Measurements from ENCODE around the gene TLDC2. TPM values are rescaled to one million over a fixed set of nuclear protein-coding genes. Genes with fewer than 3 reads are reported as not detected.

The TLDC2 gene
- polyA plus RNA-seq, 1 donor from 2014 or later = not detected

GRCh38 chr20:36848677-36849076 lies 27.3 kb upstream of the TLDC2 start:
- no peaks in the 10 kb centered on the region for H3K36me3 ChIP-seq (ENCODE audit: insufficient read depth, low read length)
- H3F3A ChIP-seq (ENCODE audit: insufficient read depth, low read length, poor library complexity, severe bottlenecking) = no peaks in the 10 kb centered on the region
- TF ChIP-seq EP300 (conservative IDR thresholded peaks at IDR 0.05; ENCODE audit: poor library complexity, severe bottlenecking) (no peak), MXI1 (conservative IDR thresholded peaks at IDR 0.05; ENCODE audit: poor library complexity, severe bottlenecking) (no peak)
- H3K27me3 ChIP-seq (ENCODE audit: insufficient read depth, low read depth, low read length) = no peaks in the 10 kb centered on the region
- peaks cover 4% of the 10 kb centered on the region for H3K9me3 ChIP-seq (ENCODE audit: low read length)
- H3K4me3 ChIP-seq (ENCODE audit: low read length) = no peak overlapping the region
- no peak overlapping the region for H3K27ac ChIP-seq (ENCODE audit: low read length)
- H2AFZ ChIP-seq (ENCODE audit: low read depth, low read length) = no peak overlapping the region
- peaks cover 32% of the 10 kb centered on the region for H3K79me2 ChIP-seq (replicated peaks; ENCODE audit: insufficient read depth, low read length)
- no peak overlapping the region for H3K9ac ChIP-seq (ENCODE audit: low read length)
- H3K9me2 ChIP-seq (ENCODE audit: insufficient read depth, low read length) = no peaks in the 10 kb centered on the region
- no peak overlapping the region for H3K4me2 ChIP-seq (ENCODE audit: low read length)
- peaks cover 4% of the 10 kb centered on the region for H4K20me1 ChIP-seq (ENCODE audit: insufficient read depth)

- Histone ChIP-seq H3K4me3 (ENCODE audit: low read length) (no peak overlapping the region), H3F3A (ENCODE audit: insufficient read depth, low read length, poor library complexity, severe bottlenecking) (no peaks in the 10 kb centered on the region), H3K27me3 (ENCODE audit: insufficient read depth, low read depth, low read length) (no peaks in the 10 kb centered on the region), H3K9ac (ENCODE audit: low read length) (no peak overlapping the region), H4K20me1 (ENCODE audit: insufficient read depth) (peaks cover 10% of the 10 kb centered on the region), H3K36me3 (ENCODE audit: insufficient read depth, low read length) (no peaks in the 10 kb centered on the region), H3K4me2 (ENCODE audit: low read length) (no peak overlapping the region), H3K9me3 (ENCODE audit: low read length) (peaks cover 4% of the 10 kb centered on the region), H3K79me2 (replicated peaks; ENCODE audit: insufficient read depth, low read length) (peaks cover 37% of the 10 kb centered on the region), H2AFZ (ENCODE audit: low read depth, low read length) (no peak overlapping the region), H3K27ac (ENCODE audit: low read length) (no peak overlapping the region), H3K9me2 (ENCODE audit: insufficient read depth, low read length) (no peaks in the 10 kb centered on the region)
- no peak for TF ChIP-seq MXI1 (conservative IDR thresholded peaks at IDR 0.05; ENCODE audit: poor library complexity, severe bottlenecking)
- no peak for TF ChIP-seq EZH2 (IDR thresholded peaks at IDR 0.05; ENCODE audit: borderline replicate concordance, insufficient read depth, low read length, poor library complexity, severe bottlenecking)
- no peak for TF ChIP-seq REST (IDR thresholded peaks at IDR 0.05; ENCODE audit: borderline replicate concordance)
- TF ChIP-seq SMC3 (conservative IDR thresholded peaks at IDR 0.05; ENCODE audit: poor library complexity) = no peak
- no peak for TF ChIP-seq EP300 (conservative IDR thresholded peaks at IDR 0.05; ENCODE audit: poor library complexity, severe bottlenecking)
- TF ChIP-seq RAD21 (conservative IDR thresholded peaks at IDR 0.05) = no peak
- no peak for TF ChIP-seq CTCF (IDR thresholded peaks at IDR 0.05; ENCODE audit: poor library complexity, severe bottlenecking)
- no peak for TF ChIP-seq POLR2AphosphoS5 (IDR thresholded peaks at IDR 0.05)
- no peak for TF ChIP-seq TAF1 (IDR thresholded peaks at IDR 0.05; ENCODE audit: low read depth)
These were observed 26.4 kb upstream of the TLDC2 start for GRCh38 chr20:36849333-36850065.

All from neural cell (in vitro differentiated cells).